H9 (cell line): Measurements from ENCODE around the gene APOBEC4. TPM values are rescaled to one million over a fixed set of nuclear protein-coding genes. Genes with fewer than 3 reads are reported as not detected.

Experiments
- DNase-seq: peaks from one replicate; pipeline ENCODE4 v3.0.0-alpha.2; 2017
- H2AFZ ChIP-seq: one replicate; pipeline ENCODE4 v1.6.1; 2013; ENCODE audit warnings: mild to moderate bottlenecking, low read length, control low read depth, moderate library complexity
- H2AK5ac ChIP-seq: 2 replicates; pipeline ENCODE4 v1.6.1; 2013; ENCODE audit warnings: low read length, control low read depth, mixed read lengths; ENCODE audit not compliant: insufficient read length
- H2BK120ac ChIP-seq: one replicate; pipeline ENCODE4 v1.6.1; 2013; ENCODE audit warnings: low read depth, mild to moderate bottlenecking, low read length, control low read depth, inconsistent platforms; ENCODE audit not compliant: poor library complexity, severe bottlenecking
- H2BK12ac ChIP-seq: 2 replicates; pipeline ENCODE4 v1.6.1; 2013; ENCODE audit warnings: low read length, control low read depth, mixed read lengths, low read depth; ENCODE audit not compliant: insufficient read length
- H2BK15ac ChIP-seq: 2 replicates; pipeline ENCODE4 v1.6.1; 2013; ENCODE audit warnings: low read depth, low read length, control low read depth
- H2BK20ac ChIP-seq: one replicate; pipeline ENCODE4 v1.6.1; 2013; ENCODE audit warnings: low read depth, mild to moderate bottlenecking, low read length, control low read depth, inconsistent platforms; ENCODE audit not compliant: poor library complexity, severe bottlenecking
- H2BK5ac ChIP-seq: 2 replicates; pipeline ENCODE4 v1.6.1; 2013; ENCODE audit warnings: low read length, control low read depth, mixed read lengths; ENCODE audit not compliant: insufficient read length
- H3K14ac ChIP-seq: 2 replicates; pipeline ENCODE4 v1.6.1; 2013; ENCODE audit warnings: low read length, control low read depth; ENCODE audit not compliant: insufficient read depth
- H3K18ac ChIP-seq: 2 replicates; pipeline ENCODE4 v1.6.1; 2013; ENCODE audit warnings: low read depth, mild to moderate bottlenecking, mixed read lengths, low read length, control low read depth; ENCODE audit not compliant: insufficient read length
- H3K23ac ChIP-seq: 2 replicates; pipeline ENCODE4 v1.6.1; 2013; ENCODE audit warnings: low read length, control low read depth, mixed read lengths, low read depth; ENCODE audit not compliant: insufficient read length
- H3K23me2 ChIP-seq: 2 replicates; pipeline ENCODE4 v1.6.1; 2013; ENCODE audit warnings: low read depth, mild to moderate bottlenecking, mixed read lengths, low read length, control low read depth; ENCODE audit not compliant: insufficient read length, poor library complexity, severe bottlenecking
- H3K27ac ChIP-seq: 2 replicates; pipeline ENCODE4 v1.5.1; 2013; ENCODE audit warnings: low read length, control low read depth, mixed read lengths, low read depth; ENCODE audit not compliant: insufficient read length
- H3K27me3 ChIP-seq: 2 replicates; pipeline ENCODE4 v1.6.1; 2013; ENCODE audit warnings: low read length, control low read depth, inconsistent platforms; ENCODE audit not compliant: insufficient read depth
- H3K4ac ChIP-seq: 2 replicates; pipeline ENCODE4 v1.6.1; 2013; ENCODE audit warnings: low read depth, mild to moderate bottlenecking, control low read depth, inconsistent platforms, low read length, moderate library complexity
- H3K4me1 ChIP-seq: 2 replicates; pipeline ENCODE4 v1.6.1; 2013; ENCODE audit warnings: low read length, control low read depth, inconsistent platforms; ENCODE audit not compliant: insufficient read depth
- H3K4me2 ChIP-seq: 2 replicates; pipeline ENCODE4 v1.6.1; 2013; ENCODE audit warnings: low read length, control low read depth, mixed read lengths; ENCODE audit not compliant: insufficient read length, insufficient read depth
- H3K56ac ChIP-seq: 2 replicates; pipeline ENCODE4 v1.6.1; 2013; ENCODE audit warnings: low read depth, mild to moderate bottlenecking, mixed read lengths, low read length, control low read depth; ENCODE audit not compliant: insufficient read length
- H3K79me1 ChIP-seq: 2 replicates; pipeline ENCODE4 v1.6.1; 2013; ENCODE audit warnings: low read depth, mild to moderate bottlenecking, moderate library complexity, low read length, control low read depth, inconsistent platforms; ENCODE audit not compliant: insufficient read depth, poor library complexity, severe bottlenecking
- H3K79me2 ChIP-seq: 2 replicates; pipeline ENCODE4 v1.6.1; 2013; ENCODE audit warnings: low read length, control low read depth, inconsistent platforms; ENCODE audit not compliant: insufficient read depth
- H3K9ac ChIP-seq: 2 replicates; pipeline ENCODE4 v1.6.1; 2013; ENCODE audit warnings: low read length, control low read depth, mixed read lengths; ENCODE audit not compliant: insufficient read length; ENCODE audit errors: extremely low read depth
- H3K9me3 ChIP-seq: one replicate; pipeline ENCODE4 v1.6.1; 2013; ENCODE audit warnings: low read depth, low read length, inconsistent platforms; ENCODE audit not compliant: control insufficient read depth
- H3T11ph ChIP-seq: one replicate; pipeline ENCODE4 v1.6.1; 2013; ENCODE audit warnings: mild to moderate bottlenecking, low read length, control low read depth, inconsistent platforms
- H4K20me1 ChIP-seq: one replicate; pipeline ENCODE4 v1.6.1; 2013; ENCODE audit not compliant: control insufficient read depth, insufficient read length, insufficient read depth
- H4K5ac ChIP-seq: 2 replicates; pipeline ENCODE4 v1.6.1; 2013; ENCODE audit warnings: low read depth, mild to moderate bottlenecking, mixed read lengths, low read length, control low read depth; ENCODE audit not compliant: insufficient read length
- H4K8ac ChIP-seq: replicated peaks from 2 replicates; pipeline ENCODE4 v1.6.1; 2013; ENCODE audit warnings: low read length, control low read depth, mixed read lengths, low read depth; ENCODE audit not compliant: insufficient read length
- H4K91ac ChIP-seq: 2 replicates; pipeline ENCODE4 v1.6.1; 2013; ENCODE audit warnings: low read depth, mild to moderate bottlenecking, moderate library complexity, mixed read lengths, low read length, control low read depth; ENCODE audit not compliant: insufficient read length
- H3K27ac Mint-ChIP-seq, 3 experiments: 2 replicates in 2 of 3; 3 replicates in 1 of 3; pipeline ENCODE4 v1.8.0; 2020 to 2021; ENCODE audit warnings: mixed read lengths in 3 of 3, mild to moderate bottlenecking in 1 of 3, moderate library complexity in 1 of 3
- H3K27me3 Mint-ChIP-seq: 2 replicates; pipeline ENCODE4 v1.8.0; 2021; ENCODE audit warnings: low read depth, mild to moderate bottlenecking, moderate library complexity, mixed read lengths
- H3K36me3 Mint-ChIP-seq, 3 experiments: 2 replicates in 2 of 3; 3 replicates in 1 of 3; pipeline ENCODE4 v1.8.0; 2020 to 2021; ENCODE audit warnings: low read depth in 3 of 3, mixed read lengths in 3 of 3; ENCODE audit not compliant: insufficient read depth in 1 of 3
- H3K4me1 Mint-ChIP-seq, 2 experiments: 2 replicates each; pipeline ENCODE4 v1.8.0; 2020; ENCODE audit warnings: mixed read lengths in 2 of 2
- H3K4me3 Mint-ChIP-seq, 2 experiments: 2 replicates in 1 of 2; 3 replicates in 1 of 2; pipeline ENCODE4 v1.8.0; 2020 to 2021; ENCODE audit warnings: mild to moderate bottlenecking in 2 of 2, mixed read lengths in 2 of 2, moderate library complexity in 1 of 2
- H3K9me3 Mint-ChIP-seq, 2 experiments: 2 replicates in 1 of 2; 3 replicates in 1 of 2; pipeline ENCODE4 v1.8.0; 2020; ENCODE audit warnings: mild to moderate bottlenecking in 2 of 2, mixed read lengths in 2 of 2, moderate library complexity in 1 of 2
- CTCF ChIP-seq: fragments of 200-600 bp; sonication (generic); conservative IDR thresholded peaks from 3 replicates; pipeline ENCODE4 v1.8.0; 2021; ENCODE audit warnings: antibody characterized with exemption, mild to moderate bottlenecking
- WGBS: extraction: QIAGEN DNeasy Blood & Tissue Kit; methylation state at CpG from one replicate; pipeline ENCODE4 v1.1.7; 2013; ENCODE audit warnings: missing lambda C conversion rate, low lambda C conversion rate, mixed read lengths; ENCODE audit not compliant: insufficient read length; ENCODE audit errors: extremely low coverage; 5-methylcytosine and 5-hydroxymethylcytosine counted together
- total RNA-seq: library from RNA; stranded (reverse); gene quantifications from 2 replicates; pipeline ENCODE4 v1.2.1, GENCODE V29; 2021

The APOBEC4 gene
- total RNA-seq, 1 experiment from 2014 or later: not detected

GRCh38 chr1:183598386-183598785 is 54.7 kb downstream of the APOBEC4 start:
- H3K56ac ChIP-seq: no peak overlapping the region
- H2BK15ac ChIP-seq: no peak overlapping the region
- H3K9me3 ChIP-seq: no peaks in the 10 kb centered on the region
- no peaks in the 10 kb centered on the region for H3K9me3 Mint-ChIP-seq
- H3K23ac ChIP-seq: no peak overlapping the region
- no peaks in the 10 kb centered on the region for H3K27me3 ChIP-seq
- H3K23me2 ChIP-seq: no peaks in the 10 kb centered on the region
- H2BK12ac ChIP-seq: no peak overlapping the region
- no peak overlapping the region for H3K4me3 Mint-ChIP-seq
- no peaks in the 10 kb centered on the region for H4K20me1 ChIP-seq
- H2BK5ac ChIP-seq: no peak overlapping the region
- no peak overlapping the region for H2BK20ac ChIP-seq
- no peak overlapping the region for H3K27ac Mint-ChIP-seq
- no peak overlapping the region for H3K9ac ChIP-seq
- no peak overlapping the region for H2AFZ ChIP-seq
- no peak for TF ChIP-seq CTCF
- H3T11ph ChIP-seq: no peak overlapping the region
- H3K18ac ChIP-seq: no peak overlapping the region
- H3K4ac ChIP-seq: no peak overlapping the region
- no CpG with 5 or more reads among the region's 2 CpGs for WGBS
- H4K91ac ChIP-seq: no peak overlapping the region
- no peaks in the 10 kb centered on the region for H3K36me3 Mint-ChIP-seq
- no peak overlapping the region for H3K14ac ChIP-seq
- no peak for DNase-seq
- no peak overlapping the region for H2BK120ac ChIP-seq
- H3K4me1 Mint-ChIP-seq: peaks cover 2 to 4% of the 10 kb centered on the region in 2 experiments; a peak in 2 of 4 replicates
- H3K4me2 ChIP-seq: no peak overlapping the region
- no peak overlapping the region for H3K27ac ChIP-seq
- H4K5ac ChIP-seq: no peak overlapping the region
- H2AK5ac ChIP-seq: no peak overlapping the region
- no peaks in the 10 kb centered on the region for H3K4me1 ChIP-seq
- H3K27me3 Mint-ChIP-seq: no peaks in the 10 kb centered on the region; the same call in 1 of the 2 replicates
- H4K8ac ChIP-seq: no peak overlapping the region
- no peaks in the 10 kb centered on the region for H3K79me1 ChIP-seq
- H3K79me2 ChIP-seq: no peaks in the 10 kb centered on the region
